GM19452 (cell line): Measurements from ENCODE around the gene PADI1.

ENCODE experiments used
- ATAC-seq: cut with Tn5 transposase; IDR thresholded peaks from one replicate; pipeline ENCODE4 v1.9.1; 2021; ENCODE audit not compliant: unreplicated experiment

PADI1 gene

GRCh38 chr1:17196496-17197185 lies 8.3 kb upstream of the PADI1 start:
- no peak for ATAC-seq

- ATAC-seq = no peak
Observed at GRCh38 chr1:17197696-17198095, 7.2 kb upstream of the PADI1 start.

DNA sequence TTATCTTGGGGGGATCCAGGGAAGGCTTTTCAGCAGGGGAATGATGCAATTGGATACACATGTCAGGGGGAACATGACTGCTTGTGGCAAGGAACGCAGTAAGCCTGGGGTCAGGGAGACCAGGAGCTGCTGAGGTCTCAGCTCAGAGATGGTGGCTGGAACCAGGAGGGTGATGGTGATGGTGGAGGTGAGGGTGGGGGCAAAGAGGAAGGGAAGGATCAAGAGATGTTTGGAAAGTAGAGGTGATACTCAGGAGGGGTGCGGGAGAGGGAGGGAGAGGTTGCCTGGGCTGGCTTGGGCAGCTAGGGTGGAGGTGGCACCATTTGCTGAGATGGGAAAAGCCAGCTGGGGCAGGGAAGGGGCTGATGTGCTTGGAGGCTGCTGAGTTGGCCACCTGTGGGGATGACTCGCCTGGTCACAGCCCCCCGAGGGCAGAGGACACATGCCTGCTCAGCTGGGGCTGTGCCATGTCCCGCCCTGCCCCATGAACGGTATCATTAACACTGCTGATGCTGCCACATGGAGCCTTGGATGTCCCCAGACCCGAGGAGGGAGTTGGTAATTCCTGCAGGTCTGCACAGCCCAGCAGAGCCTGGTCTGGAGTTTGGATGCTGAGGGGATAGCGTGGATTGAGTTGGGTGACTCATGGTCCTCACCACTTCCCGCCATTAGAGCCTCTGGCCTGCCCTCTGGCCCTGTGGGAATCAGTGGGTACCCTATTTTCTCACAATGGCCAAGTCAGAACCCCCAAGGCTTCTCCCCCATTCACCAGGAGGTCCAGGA lies 6.3 kb upstream of the PADI1 start:
- ATAC-seq = no peak

- ATAC-seq = no peak
Observed at GRCh38 chr1:17199267-17200044, 5.5 kb upstream of the PADI1 start.

GRCh38 chr1:17200246-17200645 lies 4.7 kb upstream of the PADI1 start:
- no peak for ATAC-seq

GRCh38 chr1:17200756-17201155 lies 4.2 kb upstream of the PADI1 start:
- no peak for ATAC-seq

DNA sequence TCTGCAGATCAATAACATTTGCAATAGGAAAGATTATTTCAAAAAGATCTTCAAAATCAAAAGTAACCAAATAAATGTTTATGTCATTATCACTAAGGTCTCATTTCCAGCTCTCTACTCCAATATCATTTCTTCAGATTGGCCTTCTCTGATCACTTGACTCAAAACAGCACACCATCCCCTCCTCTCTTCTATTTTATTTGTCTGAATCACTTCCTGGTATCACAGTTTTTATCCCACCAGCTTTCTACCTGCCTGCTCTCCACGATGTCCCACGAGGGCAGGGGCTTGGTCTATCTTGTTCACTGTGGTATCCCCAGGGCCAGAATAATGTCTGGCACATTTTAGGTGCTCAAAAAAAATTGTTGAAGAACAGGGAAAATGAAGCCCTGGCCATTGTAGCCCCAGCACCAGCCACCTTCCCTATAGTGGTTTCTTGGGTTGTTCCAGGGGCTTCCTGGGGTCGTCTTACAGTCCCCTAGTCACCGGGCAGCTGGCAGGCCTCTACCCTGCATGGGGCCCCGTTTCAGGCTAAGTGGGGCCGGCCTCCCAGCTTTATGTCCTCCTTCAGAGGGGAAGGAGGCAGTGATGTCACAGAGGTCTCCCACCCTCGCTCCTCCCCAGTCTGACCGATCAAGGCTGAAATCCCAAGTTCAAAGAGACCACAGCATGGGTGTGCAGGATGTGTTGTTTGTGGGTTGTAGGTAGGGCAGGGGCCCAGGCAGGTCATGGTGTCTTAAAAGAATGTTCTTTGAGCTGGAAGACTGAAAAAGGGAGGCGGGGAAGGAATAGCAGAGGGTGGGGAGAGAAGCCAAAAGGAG lies 3.5 kb upstream of the PADI1 start:
- no peak for ATAC-seq

- ATAC-seq = no peak
Observed at GRCh38 chr1:17205652-17206051, 724 bp downstream of the PADI1 start.

- ATAC-seq = no peak
Observed at GRCh38 chr1:17206196-17206595, 1.3 kb downstream of the PADI1 start.

GRCh38 chr1:17207046-17207445 lies 2.1 kb downstream of the PADI1 start:
- peak; percentile 73 for ATAC-seq

GRCh38 chr1:17207540-17207939 lies 2.6 kb downstream of the PADI1 start:
- peak; percentile 3 for ATAC-seq

- ATAC-seq = peak; percentile 44
Observed at GRCh38 chr1:17207966-17208418, 3.1 kb downstream of the PADI1 start.

DNA sequence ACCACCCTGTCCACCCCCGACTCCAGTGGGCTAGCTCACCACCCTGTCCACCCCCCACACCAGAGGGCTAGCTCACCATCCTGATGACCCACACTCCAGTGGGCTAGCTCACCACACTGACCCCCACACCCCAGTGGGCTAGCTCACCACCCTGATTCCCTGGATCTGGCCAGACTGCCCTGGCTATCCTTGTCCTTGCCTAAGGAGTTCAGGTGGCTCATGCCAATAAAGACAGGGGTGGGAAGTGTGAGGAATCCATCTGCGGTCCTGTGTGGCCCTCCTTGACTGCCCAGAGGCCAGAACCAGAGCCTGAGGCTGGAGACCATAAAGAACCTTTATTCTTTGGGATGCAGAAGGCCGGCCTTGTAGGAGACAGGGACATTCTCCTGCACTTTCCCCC lies 3.6 kb downstream of the PADI1 start:
- ATAC-seq = no peak

GRCh38 chr1:17209430-17209829 lies 4.5 kb downstream of the PADI1 start:
- no peak for ATAC-seq

GRCh38 chr1:17210176-17210575 lies 5.2 kb downstream of the PADI1 start:
- ATAC-seq = no peak

- no peak for ATAC-seq
Observed at GRCh38 chr1:17211377-17211776, 6.4 kb downstream of the PADI1 start.

- ATAC-seq = no peak
Observed at GRCh38 chr1:17212009-17212408, 7.1 kb downstream of the PADI1 start.

DNA sequence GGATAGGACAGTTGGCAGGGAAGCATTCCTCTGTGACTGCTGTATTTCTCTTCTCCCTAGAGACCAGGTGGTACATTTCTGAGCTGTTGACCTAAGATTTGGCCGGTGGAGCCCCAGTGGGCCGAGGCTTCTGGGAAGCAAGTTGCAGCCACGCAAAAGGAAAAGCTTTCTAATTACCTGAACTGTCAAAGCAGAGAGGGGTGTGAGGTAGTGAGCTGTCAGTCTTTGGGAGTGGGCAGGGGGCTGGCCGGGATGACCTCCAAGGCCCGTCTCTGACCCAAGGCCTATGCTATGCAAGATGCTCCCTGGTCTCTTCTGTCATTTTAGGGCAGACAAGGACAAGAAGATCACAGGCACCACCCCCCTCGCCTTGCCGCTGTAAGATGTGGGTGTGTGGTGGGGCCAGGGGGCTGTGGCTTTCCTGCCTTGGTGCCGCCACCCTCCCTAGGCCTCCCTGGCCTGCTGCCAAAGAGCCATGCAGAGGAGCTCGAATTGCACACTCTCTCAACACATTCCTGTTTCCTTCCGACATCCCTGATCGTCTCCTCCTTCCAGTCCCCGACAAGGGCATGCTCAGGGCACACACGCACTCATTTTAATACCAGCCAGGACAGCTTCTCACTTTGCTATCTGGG lies 7.7 kb downstream of the PADI1 start:
- ATAC-seq = no peak

DNA sequence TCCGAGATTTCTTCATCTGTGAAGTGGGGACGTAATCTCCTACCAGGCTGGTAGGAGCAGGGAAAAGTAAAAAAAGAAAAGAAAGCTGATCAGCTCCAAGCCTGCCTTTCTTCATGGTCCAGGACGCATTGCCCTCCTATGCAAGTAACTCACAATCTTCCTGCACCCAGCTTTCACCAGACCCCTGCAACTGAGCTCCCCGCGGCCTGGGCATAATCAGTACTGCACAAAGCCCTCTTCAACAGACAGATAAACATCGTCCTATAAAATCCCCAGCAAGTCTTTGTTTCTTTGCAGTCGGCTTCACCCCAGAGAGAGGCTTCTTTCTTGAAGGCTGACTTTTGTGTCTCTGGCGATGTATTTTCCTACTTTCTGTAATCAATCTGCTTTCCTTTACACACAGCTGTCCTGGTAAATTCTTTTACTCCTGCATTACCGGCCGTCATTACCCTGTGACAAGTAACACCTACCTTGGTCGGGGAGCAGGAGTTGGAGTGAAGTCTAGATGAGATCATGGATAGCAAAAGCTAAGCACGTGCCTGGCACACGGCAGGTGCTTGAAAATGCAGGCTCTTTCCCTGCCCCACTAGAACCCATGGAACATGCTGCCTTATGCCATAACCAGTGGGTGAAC lies 8.3 kb downstream of the PADI1 start:
- no peak for ATAC-seq

DNA sequence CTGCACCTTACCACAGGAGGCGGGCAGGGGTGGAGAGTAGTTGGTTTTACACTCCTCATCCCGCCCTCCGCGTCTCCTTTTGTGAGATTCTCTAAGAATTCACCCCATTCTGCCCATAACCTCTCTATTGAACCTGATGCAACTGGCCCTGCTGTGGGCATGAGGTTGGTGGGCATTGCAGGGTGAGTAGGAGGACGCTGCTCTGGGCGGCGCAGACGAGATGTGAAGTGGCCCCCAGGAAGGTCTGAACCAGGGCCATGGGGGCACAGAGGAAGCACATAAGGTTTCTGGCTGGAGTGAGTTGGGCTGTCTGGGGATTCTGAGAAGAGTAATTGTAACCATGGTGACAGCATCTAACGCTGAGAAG lies 8.8 kb downstream of the PADI1 start:
- ATAC-seq = no peak
